G401 (cell line): ENCODE results near the gene FBXO28. TPM values are rescaled to one million over a fixed set of nuclear protein-coding genes. Genes with fewer than 3 reads are reported as not detected.
A peak's percentile ranks its signal among the peaks of the same experiment; 100 is the strongest.
"Not testable (repeated sequence)": the region's sequence is repeated elsewhere in the genome, so short reads cannot be mapped to it uniquely, and the experiment has no call there.

Experiments used
- DNase-seq: peaks from one replicate; pipeline ENCODE4 v3.0.0-alpha.2; 2015; ENCODE audit warnings: low spot score
- in situ Hi-C: cut with HindIII; loops from 2 replicates; pipeline ENCODE4 v1.10.0; 2016; ENCODE audit warnings: low sequenced_read_pairs, mixed read lengths
- total RNA-seq: library from RNA; depleted of rRNA; stranded (reverse); fragments of >200 nt; shearing (Covaris generic); gene quantifications from 2 replicates; pipeline ENCODE4 v1.2.3, GENCODE V29; 2014; rRNA removed

The FBXO28 gene
- total RNA-seq, 1 experiment from 2014 or later = 98.4 TPM

DNA sequence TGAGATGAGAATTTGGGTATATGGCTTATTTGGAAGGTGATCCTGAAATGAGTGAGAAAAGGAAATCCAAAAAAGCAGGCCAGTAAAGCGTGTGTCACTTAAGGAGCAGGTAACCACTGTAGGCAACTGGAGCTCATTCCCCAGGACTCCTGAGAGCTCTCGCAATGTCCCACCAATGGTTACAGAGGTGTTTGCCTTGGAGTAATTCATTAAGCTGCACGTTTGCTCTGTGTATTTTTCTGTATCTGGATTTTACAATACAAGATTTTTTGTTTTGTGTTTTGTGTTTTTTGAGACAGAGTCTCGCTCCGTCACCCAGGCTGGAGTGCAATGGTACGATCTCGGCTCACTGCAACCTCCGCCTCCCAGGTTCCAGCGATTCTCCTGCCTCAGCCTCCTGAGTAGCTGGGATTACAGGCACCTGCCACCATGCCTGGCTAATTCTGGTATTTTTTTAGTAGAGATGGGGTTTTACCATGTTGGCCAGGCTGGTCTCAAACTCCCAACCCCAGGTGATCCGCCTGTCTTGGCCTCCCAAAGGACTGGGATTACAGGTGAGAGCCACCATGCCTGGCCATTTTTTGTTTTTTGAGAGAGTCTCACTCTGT, 92.1 kb downstream of the FBXO28 start:
- DNase-seq, in situ Hi-C loops: not testable (repeated sequence)

DNA sequence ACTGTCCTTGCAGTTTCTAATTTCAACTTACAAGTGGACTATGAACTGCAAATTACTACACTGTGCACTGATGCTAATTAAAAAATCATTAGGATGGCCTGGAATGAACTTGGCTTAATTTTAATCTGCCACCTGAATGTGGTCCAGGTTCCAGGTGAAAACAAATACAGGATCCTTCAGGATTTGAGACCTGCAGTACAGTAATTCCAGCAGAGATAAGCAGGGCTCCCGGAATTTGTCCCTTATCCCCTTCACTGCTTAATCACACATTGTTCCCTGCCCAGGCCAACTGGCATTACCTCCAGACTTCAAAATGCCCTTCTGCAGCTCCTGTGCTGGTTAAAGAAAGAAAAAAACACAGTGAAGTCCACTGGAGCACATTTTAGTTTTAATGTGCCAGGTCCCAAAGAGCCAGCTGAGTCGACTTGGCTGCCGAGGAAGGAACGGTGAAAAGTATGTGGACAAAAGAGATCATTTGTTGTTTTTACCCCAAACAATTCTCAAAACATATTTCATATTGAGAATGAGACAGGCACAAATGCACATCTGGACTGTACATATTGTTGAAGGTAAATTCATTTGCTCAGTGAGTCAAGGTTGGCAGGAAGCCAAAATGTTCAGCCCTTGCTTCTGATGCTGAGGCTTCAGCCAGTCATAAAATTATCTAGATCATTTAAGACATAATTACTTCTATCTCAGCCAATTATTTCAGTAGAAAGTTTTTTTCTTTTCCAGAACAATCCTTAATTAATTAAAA, 97.5 kb downstream of the FBXO28 start:
- DNase-seq = peak; percentile 61
- in situ Hi-C loops = no loop called here

Other genes with a start within 250 kb of the FBXO28 start
- 306 and 340 TPM in 2 replicates for gene DEGS1, start 69.1 kb downstream of the FBXO28 start, total RNA-seq
- 81.5 and 102 TPM in 2 replicates for gene NVL, start 216.1 kb downstream of the FBXO28 start, total RNA-seq
- gene CNIH4, start 242.8 kb downstream of the FBXO28 start, total RNA-seq = 110 and 140 TPM in 2 replicates